ENCODE measurements around the gene DBET. TPM values are rescaled to one million over a fixed set of nuclear protein-coding genes. Genes with fewer than 3 reads are reported as not detected.
"Not testable (repeated sequence)": the region's sequence is repeated elsewhere in the genome, so short reads cannot be mapped to it uniquely, and the experiment has no call there.

Gene DBET
- total and polyA plus RNA-seq, 2 experiments from 2014 or later, result not detected

- H3K9me2 ChIP-seq (ENCODE audit: insufficient read depth); H3K4me1 ChIP-seq (ENCODE audit: insufficient read depth); H3K4me3 ChIP-seq; H4K20me1 ChIP-seq (ENCODE audit: insufficient read depth); DNase-seq; H3K9me3 ChIP-seq (ENCODE audit: low read depth); H3K36me3 ChIP-seq (ENCODE audit: low read depth); H3K9ac ChIP-seq; in situ Hi-C loops (cut with MboI); H3K27ac ChIP-seq; H2AFZ ChIP-seq; H3K79me2 ChIP-seq (ENCODE audit: insufficient read depth); H3K4me2 ChIP-seq (ENCODE audit: unreplicated experiment); H3F3A ChIP-seq (ENCODE audit: insufficient read depth); H3K27me3 ChIP-seq (replicated peaks; ENCODE audit: insufficient read depth): not testable (repeated sequence)
- 13% methylated on average over 1 of the region's 1 CpG; no CpG with 5 or more reads in 1 of the 2 experiments for WGBS, 2 experiments (ENCODE audit: low coverage in 1 of 2, low lambda C conversion rate in 2 of 2, missing lambda C conversion rate in 2 of 2)
Observed at GRCh38 chr4:190094031-190094430, 29.7 kb downstream of the DBET start.

DNA sequence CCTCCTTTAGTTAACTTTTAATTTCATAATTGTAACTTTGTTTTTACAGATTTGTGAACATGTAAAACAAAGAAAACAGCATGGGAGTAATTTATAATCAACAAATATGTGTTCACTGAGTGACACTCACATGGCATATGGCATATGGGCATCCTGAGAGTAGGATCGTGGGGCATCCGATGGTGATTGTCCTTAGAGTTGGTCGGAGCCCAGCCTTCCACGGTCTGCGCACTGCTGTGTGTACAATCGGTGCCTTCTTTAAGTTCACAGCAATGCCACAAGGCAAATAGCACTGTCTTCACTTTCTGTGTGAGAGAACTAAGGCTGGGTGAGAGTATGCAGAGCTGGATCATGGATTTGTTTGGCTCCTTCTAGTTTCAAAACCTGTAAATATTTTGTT, 31.0 kb downstream of the DBET start:
- H2AFZ ChIP-seq; H3K27ac ChIP-seq; H3K4me1 ChIP-seq (ENCODE audit: insufficient read depth); H3K79me2 ChIP-seq (ENCODE audit: insufficient read depth); H3F3A ChIP-seq (ENCODE audit: insufficient read depth); DNase-seq; H3K36me3 ChIP-seq (ENCODE audit: low read depth); H3K27me3 ChIP-seq (replicated peaks; ENCODE audit: insufficient read depth); in situ Hi-C loops (cut with MboI); H3K9me2 ChIP-seq (ENCODE audit: insufficient read depth); H3K4me3 ChIP-seq; H4K20me1 ChIP-seq (ENCODE audit: insufficient read depth); H3K9me3 ChIP-seq (ENCODE audit: low read depth); H3K4me2 ChIP-seq (ENCODE audit: unreplicated experiment); H3K9ac ChIP-seq: not testable (repeated sequence)
- WGBS, 2 experiments (ENCODE audit: low coverage in 1 of 2, low lambda C conversion rate in 2 of 2, missing lambda C conversion rate in 2 of 2), result no CpG with 5 or more reads among the region's 6 CpGs

- H3K4me1 ChIP-seq (ENCODE audit: insufficient read depth); H2AFZ ChIP-seq; H4K20me1 ChIP-seq (ENCODE audit: insufficient read depth); H3K4me2 ChIP-seq (ENCODE audit: unreplicated experiment); H3K27ac ChIP-seq; H3K36me3 ChIP-seq (ENCODE audit: low read depth); H3K9me3 ChIP-seq (ENCODE audit: low read depth); H3K9me2 ChIP-seq (ENCODE audit: insufficient read depth); H3K4me3 ChIP-seq; DNase-seq; H3K27me3 ChIP-seq (replicated peaks; ENCODE audit: insufficient read depth); H3F3A ChIP-seq (ENCODE audit: insufficient read depth); H3K9ac ChIP-seq; in situ Hi-C loops (cut with MboI); H3K79me2 ChIP-seq (ENCODE audit: insufficient read depth): not testable (repeated sequence)
- WGBS, 2 experiments (ENCODE audit: low coverage in 1 of 2, low lambda C conversion rate in 2 of 2, missing lambda C conversion rate in 2 of 2), result 5 to 6% methylated on average over 2 of the region's 2 CpGs
Observed at GRCh38 chr4:190099605-190100004, 35.3 kb downstream of the DBET start.

- H3K4me3 ChIP-seq; H3K9me2 ChIP-seq (ENCODE audit: insufficient read depth); H3K79me2 ChIP-seq (ENCODE audit: insufficient read depth); H3K4me1 ChIP-seq (ENCODE audit: insufficient read depth); in situ Hi-C loops (cut with MboI); H3K27me3 ChIP-seq (replicated peaks; ENCODE audit: insufficient read depth); H3K4me2 ChIP-seq (ENCODE audit: unreplicated experiment); H3K9me3 ChIP-seq (ENCODE audit: low read depth); H2AFZ ChIP-seq; DNase-seq; H3F3A ChIP-seq (ENCODE audit: insufficient read depth); H4K20me1 ChIP-seq (ENCODE audit: insufficient read depth); H3K27ac ChIP-seq; H3K36me3 ChIP-seq (ENCODE audit: low read depth); H3K9ac ChIP-seq: not testable (repeated sequence)
- WGBS, 2 experiments (ENCODE audit: low coverage in 1 of 2, low lambda C conversion rate in 2 of 2, missing lambda C conversion rate in 2 of 2), result no CpG with 5 or more reads among the region's 1 CpG
Observed at GRCh38 chr4:190101525-190101924, 37.2 kb downstream of the DBET start.

GRCh38 chr4:190106191-190106590, 41.9 kb downstream of the DBET start:
- WGBS, 2 experiments (ENCODE audit: low coverage in 1 of 2, low lambda C conversion rate in 2 of 2, missing lambda C conversion rate in 2 of 2), result 10 to 14% methylated on average over 3 of the region's 3 CpGs
- H3K79me2 ChIP-seq (ENCODE audit: insufficient read depth); in situ Hi-C loops (cut with MboI): not testable (repeated sequence)

DNA sequence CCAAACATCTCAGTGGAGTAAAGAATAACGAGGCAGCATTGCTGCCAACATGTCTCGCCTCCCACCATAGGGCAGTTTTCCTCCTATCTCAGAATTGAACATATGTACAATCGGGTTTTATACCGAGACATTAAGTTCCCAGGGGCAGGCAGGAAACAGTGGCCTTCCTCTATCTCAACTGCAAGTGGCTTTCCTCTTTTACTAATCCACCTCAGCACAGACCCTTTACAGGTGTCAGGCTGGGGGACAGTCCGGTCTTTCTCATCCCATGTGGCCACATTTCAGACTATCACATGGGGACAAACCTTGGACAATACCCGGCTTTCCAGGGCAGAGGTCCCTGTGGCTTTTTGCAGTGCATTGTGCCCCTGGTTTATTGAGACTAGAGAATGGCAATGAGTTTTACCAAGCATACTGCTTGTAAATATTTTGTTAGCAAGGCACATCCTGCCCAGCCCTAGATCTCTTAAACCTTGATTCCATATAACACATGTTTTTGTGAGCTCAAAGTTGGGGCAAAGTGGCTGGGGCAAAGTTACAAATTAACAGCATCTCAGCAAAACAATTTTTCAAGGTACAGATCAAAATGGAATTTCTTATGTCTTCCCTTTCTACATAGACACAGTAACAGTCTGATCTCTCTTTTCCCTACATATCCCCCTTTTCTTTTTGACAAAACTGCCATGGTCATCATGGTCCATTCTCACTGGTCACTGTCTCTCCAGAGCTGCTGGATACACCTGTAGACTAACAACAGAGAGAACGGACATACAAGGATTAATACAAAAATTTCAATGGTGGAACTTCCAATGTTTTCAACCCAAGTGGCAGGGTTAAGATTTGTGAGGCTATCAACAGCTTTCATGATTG, 42.5 kb downstream of the DBET start:
- H4K20me1 ChIP-seq (ENCODE audit: insufficient read depth); H3K9me2 ChIP-seq (ENCODE audit: insufficient read depth); in situ Hi-C loops (cut with MboI); H3K9me3 ChIP-seq (ENCODE audit: low read depth); H3K36me3 ChIP-seq (ENCODE audit: low read depth); DNase-seq; H3F3A ChIP-seq (ENCODE audit: insufficient read depth); H3K27ac ChIP-seq; H2AFZ ChIP-seq; H3K9ac ChIP-seq; H3K4me2 ChIP-seq (ENCODE audit: unreplicated experiment); H3K79me2 ChIP-seq (ENCODE audit: insufficient read depth); H3K4me3 ChIP-seq; H3K4me1 ChIP-seq (ENCODE audit: insufficient read depth); H3K27me3 ChIP-seq (replicated peaks; ENCODE audit: insufficient read depth): not testable (repeated sequence)
- 20 to 21% methylated on average over 7 of the region's 7 CpGs for WGBS, 2 experiments (ENCODE audit: low coverage in 1 of 2, low lambda C conversion rate in 2 of 2, missing lambda C conversion rate in 2 of 2)

More at GRCh38 chr4:190106191-190106590, 41.9 kb downstream of the DBET start:
- H3K4me1 ChIP-seq (ENCODE audit: insufficient read depth); H3K27me3 ChIP-seq (replicated peaks; ENCODE audit: insufficient read depth); H3K36me3 ChIP-seq (ENCODE audit: low read depth); H3K9me3 ChIP-seq (ENCODE audit: low read depth); H3K4me3 ChIP-seq; H3K9me2 ChIP-seq (ENCODE audit: insufficient read depth); H2AFZ ChIP-seq; H3K9ac ChIP-seq; H3F3A ChIP-seq (ENCODE audit: insufficient read depth); H3K27ac ChIP-seq; DNase-seq; H3K4me2 ChIP-seq (ENCODE audit: unreplicated experiment); H4K20me1 ChIP-seq (ENCODE audit: insufficient read depth): not testable (repeated sequence)

GRCh38 chr4:190107766-190108485, 43.6 kb downstream of the DBET start:
- H3K4me3 ChIP-seq; H3F3A ChIP-seq (ENCODE audit: insufficient read depth); in situ Hi-C loops (cut with MboI); H4K20me1 ChIP-seq (ENCODE audit: insufficient read depth); H3K9me3 ChIP-seq (ENCODE audit: low read depth); H3K4me1 ChIP-seq (ENCODE audit: insufficient read depth); H3K79me2 ChIP-seq (ENCODE audit: insufficient read depth); H3K9ac ChIP-seq; H3K27ac ChIP-seq; H3K4me2 ChIP-seq (ENCODE audit: unreplicated experiment); H3K36me3 ChIP-seq (ENCODE audit: low read depth); DNase-seq; H3K27me3 ChIP-seq (replicated peaks; ENCODE audit: insufficient read depth); H2AFZ ChIP-seq; H3K9me2 ChIP-seq (ENCODE audit: insufficient read depth): not testable (repeated sequence)
- WGBS, 2 experiments (ENCODE audit: low coverage in 1 of 2, low lambda C conversion rate in 2 of 2, missing lambda C conversion rate in 2 of 2), result 13 to 15% methylated on average over 2 of the region's 2 CpGs
